Thoracic aorta (tissue), 2 donors: ENCODE data around the gene GPHA2. TPM values are rescaled to one million over a fixed set of nuclear protein-coding genes. Genes with fewer than 3 reads are reported as not detected.
A peak's percentile ranks its signal among the peaks of the same experiment; 100 is the strongest.

Source experiments
- ATAC-seq: fragments of 150-250 bp; one replicate; pipeline ENCODE4 v1.8.0; 2017; ENCODE audit warnings: low read depth; ENCODE audit not compliant: insufficient number of reproducible peaks, low FRiP score
- DNase-seq: peaks from one replicate; pipeline ENCODE4 v3.0.0-alpha.2; 2020; ENCODE audit warnings: low spot score
- H3K27ac ChIP-seq, 2 donors: fragments of 200-600 bp; sonication (generic); 1 replicate in 1 of 2; 2 replicates in 1 of 2; pipeline ENCODE4 v1.5.1; 2016; ENCODE audit warnings: mild to moderate bottlenecking in 2 of 2, moderate library complexity in 2 of 2
- H3K27me3 ChIP-seq: fragments of 200-600 bp; sonication (generic); replicated peaks from 2 replicates; pipeline ENCODE4 v1.6.0; 2016; ENCODE audit warnings: mild to moderate bottlenecking; ENCODE audit not compliant: insufficient read depth
- H3K36me3 ChIP-seq: fragments of 200-600 bp; sonication (generic); one replicate; pipeline ENCODE4 v1.5.1; 2016
- H3K4me1 ChIP-seq, 2 donors: fragments of 200-600 bp; sonication (generic); 1 replicate in 1 of 2; 2 replicates in 1 of 2; pipeline versions ENCODE4 v1.5.1 to v1.6.0; 2016; ENCODE audit warnings: low read depth in 2 of 2, mild to moderate bottlenecking in 1 of 2; ENCODE audit not compliant: control insufficient read depth in 1 of 2
- H3K4me3 ChIP-seq: fragments of 200-600 bp; sonication (generic); 2 replicates; pipeline ENCODE4 v1.5.1; 2016; ENCODE audit warnings: mild to moderate bottlenecking
- H3K9me3 ChIP-seq: fragments of 200-600 bp; sonication (generic); 2 replicates; pipeline ENCODE4 v1.5.1; 2016
- CTCF ChIP-seq: fragments of 200-600 bp; sonication (generic); IDR thresholded peaks from one replicate; pipeline ENCODE4 v1.5.1; 2019; ENCODE audit warnings: antibody characterized with exemption
- total RNA-seq, 2 donors: library from RNA; depleted of rRNA; stranded (reverse); fragments of >200 nt; gene quantifications; one replicate each; pipeline versions ENCODE4 v1.1.0 to v1.2.3, GENCODE V29; 2016

GPHA2 gene
- total RNA-seq, 2 donors from 2014 or later = not detected

GRCh38 chr11:64888406-64888728 is 47.3 kb downstream of the GPHA2 start:
- Histone ChIP-seq H3K9me3 (no peaks in the 10 kb centered on the region), H3K4me3 (peak overlapping the region; percentile 63), H3K27me3 (no peaks in the 10 kb centered on the region), H3K4me1 (peaks cover 0 to 11% of the 10 kb centered on the region in 2 donors), H3K27ac (no peak overlapping the region), H3K36me3 (no peaks in the 10 kb centered on the region)
- ATAC-seq (no peak), DNase-seq (no peak)
- no peak for TF ChIP-seq CTCF

GRCh38 chr11:64887757-64888405 is 47.8 kb downstream of the GPHA2 start:
- ATAC-seq (no peak), DNase-seq (no peak)
- H3K4me1 ChIP-seq = peaks cover 4 to 14% of the 10 kb centered on the region in 2 donors
- peak overlapping the region in 1 of 2 donors; percentile 50 for H3K27ac ChIP-seq
- TF ChIP-seq CTCF = peak; percentile 98
- H3K36me3 ChIP-seq = no peaks in the 10 kb centered on the region
- H3K4me3 ChIP-seq = peak overlapping the region; percentile 63
- no peaks in the 10 kb centered on the region for H3K27me3 ChIP-seq
- no peaks in the 10 kb centered on the region for H3K9me3 ChIP-seq

GRCh38 chr11:64887234-64887756 is 48.4 kb downstream of the GPHA2 start:
- no peak for DNase-seq
- Histone ChIP-seq H3K27me3 (no peaks in the 10 kb centered on the region), H3K4me1 (peaks cover 10 to 14% of the 10 kb centered on the region in 2 donors), H3K27ac (peak overlapping the region in 1 of 2 donors; percentile 50), H3K9me3 (no peaks in the 10 kb centered on the region), H3K36me3 (no peaks in the 10 kb centered on the region), H3K4me3 (peak overlapping the region; percentile 63)
- no peak for ATAC-seq
- TF ChIP-seq CTCF = no peak

- Histone ChIP-seq H3K4me1 (peaks cover 14 to 22% of the 10 kb centered on the region in 2 donors), H3K9me3 (no peaks in the 10 kb centered on the region), H3K4me3 (no peak overlapping the region), H3K27me3 (no peaks in the 10 kb centered on the region), H3K27ac (no peak overlapping the region), H3K36me3 (no peaks in the 10 kb centered on the region)
- ATAC-seq = no peak
- DNase-seq = no peak
- TF ChIP-seq CTCF = no peak
Measured at GRCh38 chr11:64885367-64886286, 50.1 kb downstream of the GPHA2 start.

Other genes with a start within 250 kb of the GPHA2 start
- gene NRXN2, start 212.7 kb downstream of the GPHA2 start, total RNA-seq = 10 to 100 TPM; 40.3 to 41.3 TPM
- 10 to 100 TPM; 78.4 to 89.1 TPM for gene RASGRP2, start 191.8 kb downstream of the GPHA2 start, total RNA-seq
- gene PYGM, start 175.9 kb downstream of the GPHA2 start, total RNA-seq = 10 to 100 TPM; 12.2 to 13.4 TPM
- gene SF1, start 157.4 kb downstream of the GPHA2 start, total RNA-seq = 100 to 1,000 TPM; 250 to 512 TPM
- gene MAP4K2, start 132.7 kb downstream of the GPHA2 start, total RNA-seq = 10 to 100 TPM; 23.3 to 39.1 TPM
- 10 to 100 TPM; 11.6 to 16.0 TPM for gene MEN1, start 125.3 kb downstream of the GPHA2 start, total RNA-seq
- gene CDC42BPG, start 91.2 kb downstream of the GPHA2 start, total RNA-seq = 1 to 10 TPM in 1 of 2 donors, under 1 TPM in 1; 0.68 to 1.2 TPM
- gene EHD1, start 57.3 kb downstream of the GPHA2 start, total RNA-seq = 100 to 1,000 TPM in 1 of 2 donors, 10 to 100 TPM in 1; 67.4 to 140 TPM
- gene ATG2A, start 18.7 kb downstream of the GPHA2 start, total RNA-seq = 10 to 100 TPM; 18.5 to 35.2 TPM
- gene PPP2R5B, start 11.2 kb downstream of the GPHA2 start, total RNA-seq = 10 to 100 TPM; 21.0 to 38.2 TPM
- gene MAJIN, start 36.2 kb upstream of the GPHA2 start, total RNA-seq = not detected
- gene BATF2, start 61.1 kb upstream of the GPHA2 start, total RNA-seq = 1 to 10 TPM in 1 of 2 donors, under 1 TPM in 1; 0.92 to 2.6 TPM
- 100 to 1,000 TPM in 1 of 2 donors, 10 to 100 TPM in 1; 85.5 to 197 TPM for gene ARL2, start 78.3 kb upstream of the GPHA2 start, total RNA-seq
- 10 to 100 TPM; 20.7 to 22.7 TPM for gene SNX15, start 91.5 kb upstream of the GPHA2 start, total RNA-seq
- 10 to 100 TPM in 1 of 2 donors, 1 to 10 TPM in 1; 4.7 to 18.0 TPM for gene SAC3D1, start 105.3 kb upstream of the GPHA2 start, total RNA-seq
- gene NAALADL1, start 122.7 kb upstream of the GPHA2 start, total RNA-seq = 10 to 100 TPM; 25.8 to 47.1 TPM
- gene CDCA5, start 148.1 kb upstream of the GPHA2 start, total RNA-seq = 1 to 10 TPM in 1 of 2 donors, under 1 TPM in 1; 0.54 to 5.3 TPM
- 10 to 100 TPM; 36.0 to 51.2 TPM for gene ZFPL1, start 148.3 kb upstream of the GPHA2 start, total RNA-seq
- gene VPS51, start 160.3 kb upstream of the GPHA2 start, total RNA-seq = 100 to 1,000 TPM; 333 to 498 TPM
- gene TM7SF2, start 176.0 kb upstream of the GPHA2 start, total RNA-seq = 10 to 100 TPM in 1 of 2 donors, 1 to 10 TPM in 1; 2.5 to 49.0 TPM
- gene ZNHIT2, start 181.8 kb upstream of the GPHA2 start, total RNA-seq = 10 to 100 TPM; 10.0 to 13.8 TPM
- gene FAU, start 186.2 kb upstream of the GPHA2 start, total RNA-seq = 100 to 1,000 TPM; 365 to 553 TPM
- gene MRPL49, start 186.4 kb upstream of the GPHA2 start, total RNA-seq = 10 to 100 TPM; 44.6 to 61.1 TPM
- gene SYVN1, start 198.6 kb upstream of the GPHA2 start, total RNA-seq = 10 to 100 TPM; 73.1 to 78.0 TPM
- not detected for gene SPDYC, start 234.3 kb upstream of the GPHA2 start, total RNA-seq
- 100 to 1,000 TPM; 168 to 203 TPM for gene CAPN1, start 246.0 kb upstream of the GPHA2 start, total RNA-seq